ENCODE data around the gene C6orf141. TPM values are rescaled to one million over a fixed set of nuclear protein-coding genes. Genes with fewer than 3 reads are reported as not detected.
A peak's percentile ranks its signal among the peaks of the same experiment; 100 is the strongest.

Gene C6orf141
- total and polyA plus RNA-seq, 2 of the 13 experiments (the other 11 are each of a cell fraction or from before 2014, with no cell fraction given) = 0.07 TPM; not detected in 1

- TF ChIP-seq ZNF614 (CRISPR knock-in tag; IDR thresholded peaks at IDR 0.05; ENCODE audit: borderline replicate concordance) (peak; percentile 77; the same call in 1 of the 2 replicates), TCF7 (IDR thresholded peaks at IDR 0.05; ENCODE audit: low read depth) (peak; percentile 57), SAP130 (CRISPR knock-in tag; IDR thresholded peaks at IDR 0.05; ENCODE audit: low read depth) (peak; percentile 79), SP1 (IDR thresholded peaks at IDR 0.05) (no peak), SP1 (CRISPR knock-in tag; IDR thresholded peaks at IDR 0.05) (peak; percentile 46; the same call in 1 of the 2 replicates), HDAC2 (CRISPR knock-in tag; IDR thresholded peaks at IDR 0.05) (peak; percentile 61), ZNF510 (CRISPR knock-in tag; IDR thresholded peaks at IDR 0.05; ENCODE audit: low read depth) (no peak), TBX2 (CRISPR knock-in tag; IDR thresholded peaks at IDR 0.05; ENCODE audit: borderline replicate concordance) (peak; percentile 78; the same call in 1 of the 2 replicates), TBX3 (IDR thresholded peaks at IDR 0.05; ENCODE audit: borderline replicate concordance) (peak; percentile 78; the same call in 1 of the 2 replicates), CEBPB (IDR thresholded peaks at IDR 0.05; ENCODE audit: borderline replicate concordance, low read depth, low read length) (peak; percentile 95), MNT (IDR thresholded peaks at IDR 0.05) (no peak), MIXL1 (CRISPR knock-in tag; IDR thresholded peaks at IDR 0.05) (peak; percentile 88), ZNF674 (CRISPR knock-in tag; IDR thresholded peaks at IDR 0.05; ENCODE audit: low read depth) (no peak), TFDP1 (CRISPR knock-in tag; IDR thresholded peaks at IDR 0.05; ENCODE audit: borderline replicate concordance) (no peak), ZBTB21 (CRISPR knock-in tag; IDR thresholded peaks at IDR 0.05) (0 out of 2 replicates have a peak, but pooled peaks have one; percentile 26), CREM (IDR thresholded peaks at IDR 0.05) (peak; percentile 62; the same call in 1 of the 2 replicates), CREM (CRISPR knock-in tag; IDR thresholded peaks at IDR 0.05) (no peak), CREB1 (IDR thresholded peaks at IDR 0.05) (no peak), CREB1 (CRISPR knock-in tag; IDR thresholded peaks at IDR 0.05) (peak; percentile 54), FOXP1 (IDR thresholded peaks at IDR 0.05) (no peak), FOXP1 (CRISPR knock-in tag; IDR thresholded peaks at IDR 0.05) (peak; percentile 66; the same call in 1 of the 2 replicates), PHF21A (CRISPR knock-in tag; IDR thresholded peaks at IDR 0.05) (0 out of 2 replicates have a peak, but pooled peaks have one; percentile 24), PAX8 (CRISPR knock-in tag; IDR thresholded peaks at IDR 0.05; ENCODE audit: borderline replicate concordance) (no peak), FOXA1 (IDR thresholded peaks at IDR 0.05) (peak; percentile 62; the same call in 1 of the 2 replicates), FOXA1 (CRISPR knock-in tag; IDR thresholded peaks at IDR 0.05) (peak; percentile 91), ZNF644 (CRISPR knock-in tag; IDR thresholded peaks at IDR 0.05; ENCODE audit: low read depth) (0 out of 2 replicates have a peak, but pooled peaks have one; percentile 39), ATF7 (IDR thresholded peaks at IDR 0.05) (peak; percentile 21; the same call in 1 of the 2 replicates), ATF7 (CRISPR knock-in tag; IDR thresholded peaks at IDR 0.05) (no peak)
- TF ChIP-seq, protein P1, sequence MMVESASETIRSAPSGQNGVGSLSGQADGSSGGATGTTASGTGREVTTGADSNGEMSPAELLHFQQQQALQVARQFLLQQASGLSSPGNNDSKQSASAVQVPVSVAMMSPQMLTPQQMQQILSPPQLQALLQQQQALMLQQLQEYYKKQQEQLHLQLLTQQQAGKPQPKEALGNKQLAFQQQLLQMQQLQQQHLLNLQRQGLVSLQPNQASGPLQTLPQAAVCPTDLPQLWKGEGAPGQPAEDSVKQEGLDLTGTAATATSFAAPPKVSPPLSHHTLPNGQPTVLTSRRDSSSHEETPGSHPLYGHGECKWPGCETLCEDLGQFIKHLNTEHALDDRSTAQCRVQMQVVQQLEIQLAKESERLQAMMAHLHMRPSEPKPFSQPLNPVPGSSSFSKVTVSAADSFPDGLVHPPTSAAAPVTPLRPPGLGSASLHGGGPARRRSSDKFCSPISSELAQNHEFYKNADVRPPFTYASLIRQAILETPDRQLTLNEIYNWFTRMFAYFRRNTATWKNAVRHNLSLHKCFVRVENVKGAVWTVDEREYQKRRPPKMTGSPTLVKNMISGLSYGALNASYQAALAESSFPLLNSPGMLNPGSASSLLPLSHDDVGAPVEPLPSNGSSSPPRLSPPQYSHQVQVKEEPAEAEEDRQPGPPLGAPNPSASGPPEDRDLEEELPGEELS (CRISPR knock-in tag; IDR thresholded peaks at IDR 0.05) = 0 out of 2 replicates have a peak, but pooled peaks have one; percentile 56
- TF ChIP-seq, protein P2, sequence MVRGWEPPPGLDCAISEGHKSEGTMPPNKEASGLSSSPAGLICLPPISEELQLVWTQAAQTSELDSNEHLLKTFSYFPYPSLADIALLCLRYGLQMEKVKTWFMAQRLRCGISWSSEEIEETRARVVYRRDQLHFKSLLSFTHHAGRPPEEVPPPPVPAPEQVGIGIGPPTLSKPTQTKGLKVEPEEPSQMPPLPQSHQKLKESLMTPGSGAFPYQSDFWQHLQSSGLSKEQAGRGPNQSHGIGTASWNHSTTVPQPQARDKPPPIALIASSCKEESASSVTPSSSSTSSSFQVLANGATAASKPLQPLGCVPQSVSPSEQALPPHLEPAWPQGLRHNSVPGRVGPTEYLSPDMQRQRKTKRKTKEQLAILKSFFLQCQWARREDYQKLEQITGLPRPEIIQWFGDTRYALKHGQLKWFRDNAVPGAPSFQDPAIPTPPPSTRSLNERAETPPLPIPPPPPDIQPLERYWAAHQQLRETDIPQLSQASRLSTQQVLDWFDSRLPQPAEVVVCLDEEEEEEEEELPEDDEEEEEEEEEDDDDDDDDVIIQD (CRISPR knock-in tag; IDR thresholded peaks at IDR 0.05; ENCODE audit: low read depth) = peak; percentile 80
Observed at GRCh38 chr6:49556429-49556837, 6.0 kb downstream of the C6orf141 start (continued).

Measured in HepG2 (cell line).